Measurements from ENCODE around the gene RNF222. TPM values are rescaled to one million over a fixed set of nuclear protein-coding genes. Genes with fewer than 3 reads are reported as not detected.
A peak's percentile ranks its signal among the peaks of the same experiment; 100 is the strongest.

RNF222 gene
- total and polyA plus RNA-seq, 2 experiments from 2014 or later, result not detected

GRCh38 chr17:8365143-8365542 is 32.5 kb downstream of the RNF222 start:
- H3K4me2 ChIP-seq (ENCODE audit: unreplicated experiment), result no peak overlapping the region
- H3K27ac ChIP-seq, result peak overlapping the region; percentile 56; the same call in 1 of the 2 replicates

GRCh38 chr17:8362651-8363332 is 34.8 kb downstream of the RNF222 start:
- Histone ChIP-seq H3K4me1 (ENCODE audit: insufficient read depth) (peaks cover 56% of the 10 kb centered on the region), H3K4me2 (ENCODE audit: unreplicated experiment) (no peak overlapping the region), H3K9ac (no peak overlapping the region), H3K9me2 (ENCODE audit: insufficient read depth) (no peaks in the 10 kb centered on the region), H3K27me3 (replicated peaks; ENCODE audit: insufficient read depth) (no peaks in the 10 kb centered on the region), H2AFZ (no peak overlapping the region), H3F3A (ENCODE audit: insufficient read depth) (peaks cover 49% of the 10 kb centered on the region), H3K79me2 (ENCODE audit: insufficient read depth) (no peaks in the 10 kb centered on the region), H3K36me3 (ENCODE audit: low read depth) (no peaks in the 10 kb centered on the region), H4K20me1 (ENCODE audit: insufficient read depth) (no peaks in the 10 kb centered on the region), H3K4me3 (no peak overlapping the region), H3K27ac (peak overlapping the region; percentile 58), H3K9me3 (ENCODE audit: low read depth) (no peaks in the 10 kb centered on the region)
- 49 to 52% methylated on average over 4 of the region's 4 CpGs for WGBS, 2 experiments (ENCODE audit: low coverage in 1 of 2, low lambda C conversion rate in 2 of 2, missing lambda C conversion rate in 2 of 2)
- no peak for TF ChIP-seq EZH2 (IDR thresholded peaks at IDR 0.05; ENCODE audit: insufficient read depth, poor library complexity, severe bottlenecking)
- TF ChIP-seq EZH2phosphoT487 (IDR thresholded peaks at IDR 0.05; ENCODE audit: insufficient read depth, low read depth), result no peak
- in situ Hi-C loops (cut with MboI), result no loop called here
- peak; percentile 81 for DNase-seq

More at GRCh38 chr17:8365143-8365542, 32.5 kb downstream of the RNF222 start:
- no peak overlapping the region for H2AFZ ChIP-seq
- H3K9ac ChIP-seq, result no peak overlapping the region
- H3K4me3 ChIP-seq, result no peak overlapping the region
- TF ChIP-seq EZH2phosphoT487 (IDR thresholded peaks at IDR 0.05; ENCODE audit: insufficient read depth, low read depth) (no peak), EZH2 (IDR thresholded peaks at IDR 0.05; ENCODE audit: insufficient read depth, poor library complexity, severe bottlenecking) (no peak)
- peaks cover 44% of the 10 kb centered on the region for H3F3A ChIP-seq (ENCODE audit: insufficient read depth)
- no peaks in the 10 kb centered on the region for H3K9me3 ChIP-seq (ENCODE audit: low read depth)
- no peaks in the 10 kb centered on the region for H4K20me1 ChIP-seq (ENCODE audit: insufficient read depth)
- 44 to 68% methylated on average over 1 of the region's 1 CpG for WGBS, 2 experiments (ENCODE audit: low coverage in 1 of 2, low lambda C conversion rate in 2 of 2, missing lambda C conversion rate in 2 of 2)
- H3K79me2 ChIP-seq (ENCODE audit: insufficient read depth), result no peaks in the 10 kb centered on the region
- peaks cover 9% of the 10 kb centered on the region; the same call in 1 of the 2 replicates for H3K36me3 ChIP-seq (ENCODE audit: low read depth)
- DNase-seq, result peak; percentile 65
- in situ Hi-C loops (cut with MboI), result no loop called here
- H3K9me2 ChIP-seq (ENCODE audit: insufficient read depth), result no peaks in the 10 kb centered on the region
- no peaks in the 10 kb centered on the region for H3K27me3 ChIP-seq (replicated peaks; ENCODE audit: insufficient read depth)
- peaks cover 48% of the 10 kb centered on the region for H3K4me1 ChIP-seq (ENCODE audit: insufficient read depth)

GRCh38 chr17:8360751-8361150 is 36.9 kb downstream of the RNF222 start:
- Histone ChIP-seq H3F3A (ENCODE audit: insufficient read depth) (peaks cover 36% of the 10 kb centered on the region), H3K4me1 (ENCODE audit: insufficient read depth) (peaks cover 45% of the 10 kb centered on the region), H3K9me3 (ENCODE audit: low read depth) (no peaks in the 10 kb centered on the region), H3K4me3 (no peak overlapping the region), H3K27ac (no peak overlapping the region), H3K9me2 (ENCODE audit: insufficient read depth) (no peaks in the 10 kb centered on the region), H2AFZ (no peak overlapping the region), H3K9ac (0 out of 2 replicates have a peak overlapping the region, but pooled peaks have one; percentile 9), H4K20me1 (ENCODE audit: insufficient read depth) (no peaks in the 10 kb centered on the region), H3K27me3 (replicated peaks; ENCODE audit: insufficient read depth) (no peaks in the 10 kb centered on the region), H3K36me3 (ENCODE audit: low read depth) (no peaks in the 10 kb centered on the region), H3K4me2 (ENCODE audit: unreplicated experiment) (no peak overlapping the region), H3K79me2 (ENCODE audit: insufficient read depth) (no peaks in the 10 kb centered on the region)
- DNase-seq, result no peak
- 56 to 59% methylated on average over 3 of the region's 3 CpGs for WGBS, 2 experiments (ENCODE audit: low coverage in 1 of 2, low lambda C conversion rate in 2 of 2, missing lambda C conversion rate in 2 of 2)
- TF ChIP-seq EZH2 (IDR thresholded peaks at IDR 0.05; ENCODE audit: insufficient read depth, poor library complexity, severe bottlenecking) (no peak), EZH2phosphoT487 (IDR thresholded peaks at IDR 0.05; ENCODE audit: insufficient read depth, low read depth) (no peak)
- in situ Hi-C loops (cut with MboI), result no loop called here

GRCh38 chr17:8360260-8360659 is 37.4 kb downstream of the RNF222 start:
- H3F3A ChIP-seq (ENCODE audit: insufficient read depth), result peaks cover 31% of the 10 kb centered on the region
- H3K4me2 ChIP-seq (ENCODE audit: unreplicated experiment), result peak overlapping the region; percentile 71
- 41 to 43% methylated on average over 3 of the region's 3 CpGs for WGBS, 2 experiments (ENCODE audit: low coverage in 1 of 2, low lambda C conversion rate in 2 of 2, missing lambda C conversion rate in 2 of 2)
- H3K4me3 ChIP-seq, result 0 out of 2 replicates have a peak overlapping the region, but pooled peaks have one; percentile 17
- in situ Hi-C loops (cut with MboI), result no loop called here
- 0 out of 2 replicates have a peak overlapping the region, but pooled peaks have one; percentile 11 for H3K27ac ChIP-seq
- no peaks in the 10 kb centered on the region for H4K20me1 ChIP-seq (ENCODE audit: insufficient read depth)
- DNase-seq, result no peak
- peaks cover 40% of the 10 kb centered on the region for H3K4me1 ChIP-seq (ENCODE audit: insufficient read depth)
- no peaks in the 10 kb centered on the region for H3K9me3 ChIP-seq (ENCODE audit: low read depth)
- no peak overlapping the region for H2AFZ ChIP-seq
- H3K79me2 ChIP-seq (ENCODE audit: insufficient read depth), result no peaks in the 10 kb centered on the region
- H3K36me3 ChIP-seq (ENCODE audit: low read depth), result no peaks in the 10 kb centered on the region
- H3K9ac ChIP-seq, result 0 out of 2 replicates have a peak overlapping the region, but pooled peaks have one; percentile 9
- no peaks in the 10 kb centered on the region for H3K9me2 ChIP-seq (ENCODE audit: insufficient read depth)
- TF ChIP-seq EZH2 (IDR thresholded peaks at IDR 0.05; ENCODE audit: insufficient read depth, poor library complexity, severe bottlenecking), result no peak
- TF ChIP-seq EZH2phosphoT487 (IDR thresholded peaks at IDR 0.05; ENCODE audit: insufficient read depth, low read depth), result no peak
- no peaks in the 10 kb centered on the region for H3K27me3 ChIP-seq (replicated peaks; ENCODE audit: insufficient read depth)
